ENCODE measurements around the gene KCND1. TPM values are rescaled to one million over a fixed set of nuclear protein-coding genes. Genes with fewer than 3 reads are reported as not detected.

Gene KCND1
- total RNA-seq, 3 donors from 2014 or later: 0.66 to 1.2 (median 0.96) TPM

DNA sequence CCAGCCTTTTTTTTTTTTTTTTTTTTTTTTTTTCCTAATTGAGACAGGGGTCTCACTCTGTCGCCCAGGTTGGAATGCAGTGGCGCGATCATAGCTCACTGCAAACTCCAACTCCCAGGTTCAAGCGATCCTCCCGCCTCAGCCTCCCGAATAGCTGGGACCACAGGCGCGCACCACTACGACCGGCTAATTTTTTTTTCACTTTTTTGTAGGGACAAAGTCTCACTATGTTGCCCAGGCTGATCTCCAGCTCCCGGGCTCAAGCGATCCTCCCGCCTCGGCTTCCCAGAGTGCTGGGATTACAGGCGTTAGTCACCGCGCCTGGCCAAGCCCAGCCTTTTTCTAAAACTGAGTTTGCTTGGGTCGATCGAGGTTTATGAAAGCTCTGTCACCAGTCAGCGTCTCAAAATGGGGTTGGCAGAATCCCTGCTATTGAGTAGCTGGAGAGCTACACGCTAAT is 13.0 kb downstream of the KCND1 start:
- H3K27ac ChIP-seq: peak overlapping the region; percentile 90 to 94
- DNase-seq (ENCODE audit: low spot score in 2 of 2): peak; percentile 21 to 52
- intact Hi-C loops (cut with DNase I; ENCODE audit: low total_unique reads): no loop called here

DNA sequence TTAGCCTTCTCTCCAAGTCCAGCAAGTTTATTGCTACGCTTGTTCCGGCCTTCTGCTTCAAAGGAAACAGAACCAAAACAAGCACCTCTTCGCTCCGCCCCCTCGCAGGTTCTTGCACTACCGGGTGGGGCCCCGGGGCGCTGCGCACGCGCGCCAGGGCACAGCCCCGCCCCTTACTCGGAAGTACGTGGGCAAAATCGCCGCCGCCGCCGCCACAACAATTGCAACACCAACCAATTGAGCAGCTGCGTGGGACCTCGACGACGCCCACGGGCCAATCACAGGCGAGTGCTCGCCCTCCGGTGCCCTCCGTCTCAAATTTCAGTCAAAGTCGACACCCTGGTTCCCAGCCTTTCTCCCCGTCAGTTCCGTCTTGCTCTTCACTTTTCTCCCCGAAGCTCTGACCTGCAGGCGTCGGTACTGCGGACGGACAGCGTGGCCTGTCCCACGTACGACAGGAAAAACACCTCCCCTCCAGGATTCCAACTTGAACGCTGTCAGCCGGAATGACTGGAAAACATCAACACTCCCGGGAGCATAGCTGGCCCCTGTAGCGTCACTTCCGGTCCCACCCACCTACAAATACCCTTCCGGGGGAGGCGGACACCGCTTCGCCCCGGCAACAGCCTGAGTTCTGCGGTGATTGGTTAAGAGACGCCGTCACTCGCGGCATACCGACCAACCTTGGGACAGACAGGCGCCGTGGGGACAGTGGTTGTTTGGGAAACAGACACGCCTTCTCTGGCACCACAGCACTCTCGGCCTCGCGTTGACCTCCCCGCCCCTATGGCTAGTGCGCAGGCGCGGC is 13.6 kb downstream of the KCND1 start:
- Histone ChIP-seq H3K27me3 (peaks cover 0 to 36% of the 10 kb centered on the region in 2 donors), H3K27ac (peak overlapping the region; percentile 94 to 98), H3K4me3 (peak overlapping the region; percentile 61 to 82 (median 66)), H3K4me1 (no peaks in the 10 kb centered on the region), H3K9me3 (no peaks in the 10 kb centered on the region), H3K36me3 (no peaks in the 10 kb centered on the region)
- peak; percentile 65 for TF ChIP-seq POLR2A (IDR thresholded peaks at IDR 0.05)
- TF ChIP-seq POLR2AphosphoS5 (IDR thresholded peaks at IDR 0.05): peak; percentile 95 to 96 (median 96)
- TF ChIP-seq, protein P1, sequence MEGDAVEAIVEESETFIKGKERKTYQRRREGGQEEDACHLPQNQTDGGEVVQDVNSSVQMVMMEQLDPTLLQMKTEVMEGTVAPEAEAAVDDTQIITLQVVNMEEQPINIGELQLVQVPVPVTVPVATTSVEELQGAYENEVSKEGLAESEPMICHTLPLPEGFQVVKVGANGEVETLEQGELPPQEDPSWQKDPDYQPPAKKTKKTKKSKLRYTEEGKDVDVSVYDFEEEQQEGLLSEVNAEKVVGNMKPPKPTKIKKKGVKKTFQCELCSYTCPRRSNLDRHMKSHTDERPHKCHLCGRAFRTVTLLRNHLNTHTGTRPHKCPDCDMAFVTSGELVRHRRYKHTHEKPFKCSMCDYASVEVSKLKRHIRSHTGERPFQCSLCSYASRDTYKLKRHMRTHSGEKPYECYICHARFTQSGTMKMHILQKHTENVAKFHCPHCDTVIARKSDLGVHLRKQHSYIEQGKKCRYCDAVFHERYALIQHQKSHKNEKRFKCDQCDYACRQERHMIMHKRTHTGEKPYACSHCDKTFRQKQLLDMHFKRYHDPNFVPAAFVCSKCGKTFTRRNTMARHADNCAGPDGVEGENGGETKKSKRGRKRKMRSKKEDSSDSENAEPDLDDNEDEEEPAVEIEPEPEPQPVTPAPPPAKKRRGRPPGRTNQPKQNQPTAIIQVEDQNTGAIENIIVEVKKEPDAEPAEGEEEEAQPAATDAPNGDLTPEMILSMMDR (IDR thresholded peaks at IDR 0.05): no peak
- intact Hi-C loops (cut with DNase I; ENCODE audit: low total_unique reads): no loop called here
- peak; percentile 92 to 98 for DNase-seq (ENCODE audit: low spot score in 2 of 2)

More for the DNA sequence above, 13.0 kb downstream of the KCND1 start:
- Histone ChIP-seq H3K9me3 (no peaks in the 10 kb centered on the region), H3K36me3 (no peaks in the 10 kb centered on the region), H3K4me3 (peak overlapping the region; percentile 61 to 82 (median 66)), H3K27me3 (peaks cover 0 to 35% of the 10 kb centered on the region in 2 donors), H3K4me1 (no peaks in the 10 kb centered on the region)
- TF ChIP-seq, protein P1 (IDR thresholded peaks at IDR 0.05): no peak
- TF ChIP-seq POLR2AphosphoS5 (IDR thresholded peaks at IDR 0.05) (no peak), POLR2A (IDR thresholded peaks at IDR 0.05) (no peak)

DNA sequence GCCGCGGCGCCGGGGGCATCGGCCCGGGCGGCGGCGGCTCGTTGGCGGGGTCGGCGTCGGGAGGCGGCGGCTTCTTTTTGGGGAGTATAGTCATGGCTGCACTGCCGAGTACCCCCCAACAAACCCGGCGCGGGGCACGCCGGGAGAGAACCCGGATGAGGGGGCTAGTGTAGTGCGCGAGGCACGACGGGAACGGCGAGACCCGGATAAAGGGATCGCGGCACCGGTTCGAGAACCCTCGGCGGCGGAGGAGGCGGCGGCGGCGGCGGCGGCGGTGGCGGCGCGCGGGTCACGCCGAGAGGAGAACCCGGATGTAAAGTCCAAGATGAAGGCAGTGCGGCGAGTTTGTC is 14.2 kb downstream of the KCND1 start, which contains the start of gene OTUD5:
OTUD5 (minus strand) TSS at position 131 of the 350 bp plus-strand sequence; CDS start at position 94, 37 bp downstream.
- intact Hi-C loops (cut with DNase I; ENCODE audit: low total_unique reads): no loop called here
- no peak for DNase-seq (ENCODE audit: low spot score in 2 of 2)
- peak within 1 kb of the TSS; percentile 61 to 82 (median 66) for H3K4me3 ChIP-seq

DNA sequence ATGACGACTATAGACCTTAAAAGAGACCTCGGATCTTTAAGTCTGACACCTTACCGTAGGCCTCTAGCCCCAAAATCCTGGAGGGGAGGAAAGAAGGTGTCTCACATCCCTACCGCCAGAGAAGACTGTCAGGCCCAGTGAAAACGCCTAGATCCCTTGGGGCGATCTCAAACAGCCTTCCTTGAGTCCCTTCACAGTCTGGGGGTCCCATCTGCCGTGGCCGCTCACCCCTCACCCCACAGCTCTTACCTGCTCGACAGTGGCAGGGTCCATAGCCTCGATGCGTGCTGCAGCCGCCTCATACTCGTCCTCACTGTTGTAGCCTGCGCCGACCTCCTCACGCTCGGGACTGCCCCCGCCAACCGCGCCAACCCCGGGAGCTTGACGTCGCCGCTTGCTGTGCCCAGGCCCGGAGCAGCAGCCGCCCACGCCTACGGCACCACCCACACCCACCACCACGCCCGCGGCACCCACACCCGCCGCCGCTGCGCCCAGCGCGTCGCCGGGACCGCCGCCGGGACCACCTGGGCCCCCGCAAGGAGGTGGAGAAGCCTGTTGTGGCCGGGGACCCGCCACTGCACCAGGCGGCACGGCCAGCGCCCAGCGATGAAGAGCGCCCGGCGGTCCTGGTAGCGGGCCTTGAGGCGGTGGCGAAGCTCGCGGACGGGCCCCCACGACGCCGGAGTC is 14.8 kb downstream of the KCND1 start:
- Histone ChIP-seq H3K27me3 (peaks cover 0 to 37% of the 10 kb centered on the region in 2 donors), H3K9me3 (no peaks in the 10 kb centered on the region), H3K27ac (peak overlapping the region; percentile 94 to 98), H3K4me3 (peak overlapping the region; percentile 61 to 82 (median 66)), H3K36me3 (no peaks in the 10 kb centered on the region), H3K4me1 (no peaks in the 10 kb centered on the region)
- intact Hi-C loops (cut with DNase I; ENCODE audit: low total_unique reads): no loop called here
- DNase-seq (ENCODE audit: low spot score in 2 of 2): no peak
- no peak for TF ChIP-seq POLR2A (IDR thresholded peaks at IDR 0.05)
- TF ChIP-seq, protein P1 (IDR thresholded peaks at IDR 0.05): no peak
- no peak for TF ChIP-seq POLR2AphosphoS5 (IDR thresholded peaks at IDR 0.05)

More for the DNA sequence above, 14.2 kb downstream of the KCND1 start, which contains the start of gene OTUD5:
- peak within 1 kb of the TSS; percentile 94 to 98 for H3K27ac ChIP-seq
- no peak for TF ChIP-seq POLR2AphosphoS5 (IDR thresholded peaks at IDR 0.05)
- no peaks in the 10 kb centered on the region for H3K36me3 ChIP-seq
- H3K9me3 ChIP-seq: no peaks in the 10 kb centered on the region
- H3K27me3 ChIP-seq: peaks cover 0 to 40% of the 10 kb centered on the region in 2 donors
- H3K4me1 ChIP-seq: no peaks in the 10 kb centered on the region

DNA sequence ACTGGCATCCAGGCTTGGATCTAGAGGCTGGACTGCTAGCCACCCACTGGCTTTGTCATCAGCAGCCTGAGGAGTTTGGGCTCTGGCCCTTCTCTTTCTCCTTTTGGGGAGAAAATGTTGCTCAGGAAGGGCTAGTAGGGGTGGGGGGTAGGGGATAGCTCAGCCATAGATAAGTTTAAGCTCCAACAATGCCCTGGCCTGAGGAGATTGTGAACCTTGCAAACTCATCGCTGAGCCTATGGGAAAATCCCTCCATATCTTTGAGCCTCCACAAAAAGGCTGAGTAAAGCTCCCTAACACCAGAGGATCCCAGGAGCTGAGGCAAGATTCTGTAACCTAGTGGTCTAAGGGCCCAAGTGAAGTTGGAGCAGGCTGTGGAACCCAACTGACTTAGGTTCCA is 23.1 kb downstream of the KCND1 start:
- H3K4me1 ChIP-seq: no peaks in the 10 kb centered on the region
- TF ChIP-seq POLR2AphosphoS5 (IDR thresholded peaks at IDR 0.05): no peak
- DNase-seq (ENCODE audit: low spot score in 2 of 2): no peak
- H3K27me3 ChIP-seq: peaks cover 0 to 24% of the 10 kb centered on the region in 2 donors
- intact Hi-C loops (cut with DNase I; ENCODE audit: low total_unique reads): no loop called here
- H3K36me3 ChIP-seq: no peaks in the 10 kb centered on the region
- no peaks in the 10 kb centered on the region for H3K9me3 ChIP-seq
- H3K4me3 ChIP-seq: no peak overlapping the region
- no peak overlapping the region for H3K27ac ChIP-seq

Measured in breast epithelium (tissue), 4 donors.